HCT116 (cell line): Measurements from ENCODE around the gene GAD2. TPM values are rescaled to one million over a fixed set of nuclear protein-coding genes. Genes with fewer than 3 reads are reported as not detected.

Experiments used
- ATAC-seq: fragments of 200-7000 bp; cut with Tn5 transposase; 2 replicates; pipeline ENCODE4 v1.9.1; 2020; ENCODE audit warnings: mild to moderate bottlenecking, moderate library complexity
- BruUV-seq: library from RNA; stranded (reverse); fragments of 400-500 nt; replicated peaks from 2 replicates; lab custom pipeline; 2021; lab: Mats Ljungman, UMichigan
- CTCF ChIA-PET: fragments of 300-600 bp; sonication (Branson Sonifier 250); formaldehyde crosslinking; loops from one replicate; lab custom pipeline; 2021; ENCODE audit warnings: antibody characterized with exemption; lab: Charles Lee
- POLR2A ChIA-PET: fragments of 300-600, 350-600 bp; sonication (Branson Sonifier 250); formaldehyde crosslinking; loops from one replicate; lab custom pipeline; 2021; ENCODE audit warnings: antibody characterized with exemption; lab: Charles Lee
- RAD21 ChIA-PET, 2 experiments: fragments of 300-600 bp; sonication (Branson Sonifier 250); formaldehyde crosslinking; loops; one replicate each; lab custom pipeline; 2023; ENCODE audit warnings: low total read pairs in 2 of 2; ENCODE audit not compliant: uncharacterized antibody in 2 of 2, unreplicated experiment in 2 of 2, low non-redundant PET in 1 of 2; lab: Charles Lee
- DNase-seq: peaks from one replicate; pipeline ENCODE4 v3.0.0-alpha.2; 2010; ENCODE audit warnings: low read depth, low spot score
- H2AFZ ChIP-seq: fragments of 200-600 bp; shearing (Covaris generic), sonication (generic); 2 replicates; pipeline ENCODE4 v1.6.1; 2017; ENCODE audit warnings: low read depth, mixed run types, mixed read lengths, antibody characterized with exemption, low read length; ENCODE audit not compliant: poor library complexity, severe bottlenecking
- H3K27ac ChIP-seq: 2 replicates; pipeline ENCODE4 v1.5.1; 2012; ENCODE audit warnings: low read depth, low read length
- H3K27me3 ChIP-seq: fragments of 200-600 bp; sonication (generic); 2 replicates; pipeline ENCODE4 v1.6.1; 2016; ENCODE audit warnings: mixed run types, low read length, mixed read lengths; ENCODE audit not compliant: insufficient read depth
- H3K36me3 ChIP-seq, 2 experiments: fragments of 200-500 bp in 1 of 2; fragments of 200-600 bp in 1 of 2; sonication (Bioruptor generic) in 1 of 2; sonication (generic) in 1 of 2; 2 replicates each; pipeline versions ENCODE4 v1.5.1 to v1.6.1; 2014 to 2016; ENCODE audit warnings: low read length in 2 of 2, inconsistent platforms in 1 of 2, mixed read lengths in 1 of 2, mixed run types in 1 of 2; ENCODE audit not compliant: insufficient read depth in 2 of 2, control insufficient read depth in 1 of 2
- H3K4me1 ChIP-seq, 2 experiments: fragments of 200-600 bp in 1 of 2; sonication (generic) in 1 of 2; 2 replicates each; pipeline versions ENCODE4 v1.5.1 to v1.6.1; 2012 to 2017; ENCODE audit warnings: low read length in 2 of 2, inconsistent platforms in 1 of 2, mild to moderate bottlenecking in 1 of 2, mixed read lengths in 1 of 2, mixed run types in 1 of 2, moderate library complexity in 1 of 2; ENCODE audit not compliant: insufficient read depth in 2 of 2, control insufficient read depth in 1 of 2
- H3K4me2 ChIP-seq: fragments of 200-600 bp; sonication (generic); 2 replicates; pipeline ENCODE4 v1.6.1; 2017; ENCODE audit warnings: mixed run types, low read length, mixed read lengths
- H3K4me3 ChIP-seq, 2 experiments: fragments of 200-600 bp in 1 of 2; sonication (generic) in 1 of 2; replicated peaks in 1 of 2; 2 replicates each; pipeline ENCODE4 v1.5.1; 2011 to 2016; ENCODE audit warnings: low read length in 2 of 2, control low read depth in 1 of 2, low read depth in 1 of 2, mild to moderate bottlenecking in 1 of 2, mixed read lengths in 1 of 2, mixed run types in 1 of 2
- H3K79me2 ChIP-seq: fragments of 200-600 bp; sonication (generic); 2 replicates; pipeline ENCODE4 v1.6.1; 2017; ENCODE audit warnings: mild to moderate bottlenecking, mixed run types, low read length, moderate library complexity, mixed read lengths; ENCODE audit not compliant: insufficient read depth
- H3K9ac ChIP-seq: fragments of 200-600 bp; sonication (generic); 2 replicates; pipeline ENCODE4 v1.6.1; 2016; ENCODE audit warnings: low read length, mixed read lengths
- H3K9me2 ChIP-seq: fragments of 200-600 bp; sonication (generic), shearing (Covaris generic); 2 replicates; pipeline ENCODE4 v1.6.1; 2017; ENCODE audit warnings: mixed run types, mild to moderate bottlenecking, moderate library complexity; ENCODE audit not compliant: insufficient read depth
- H3K9me3 ChIP-seq, 2 experiments: fragments of 200-500 bp in 1 of 2; fragments of 200-600 bp in 1 of 2; sonication (Bioruptor generic) in 1 of 2; sonication (generic) in 1 of 2; 2 replicates each; pipeline ENCODE4 v1.6.1; 2014 to 2017; ENCODE audit warnings: low read length in 2 of 2, mixed read lengths in 2 of 2, inconsistent platforms in 1 of 2, low read depth in 1 of 2, mild to moderate bottlenecking in 1 of 2, mixed run types in 1 of 2, moderate library complexity in 1 of 2; ENCODE audit not compliant: control insufficient read depth in 1 of 2, insufficient read depth in 1 of 2
- H4K20me1 ChIP-seq: fragments of 200-600 bp; sonication (generic), shearing (Covaris generic); 2 replicates; pipeline ENCODE4 v1.6.1; 2017; ENCODE audit warnings: mixed run types, mild to moderate bottlenecking, moderate library complexity; ENCODE audit not compliant: insufficient read depth
- CTCF ChIP-seq, 3 experiments: fragments of 200-600 bp in 1 of 3; sonication (generic) in 1 of 3; IDR thresholded peaks in 2 of 3; conservative IDR thresholded peaks in 1 of 3; 2 replicates each; pipeline ENCODE4 v1.5.1; 2012 to 2017; ENCODE audit warnings: low read depth in 2 of 3, low read length in 2 of 3, antibody characterized with exemption in 1 of 3, borderline replicate concordance in 1 of 3, control low read depth in 1 of 3, mild to moderate bottlenecking in 1 of 3, mixed read lengths in 1 of 3, mixed run types in 1 of 3, moderate library complexity in 1 of 3; ENCODE audit not compliant: insufficient read depth in 1 of 3
- FOSL1 ChIP-seq: IDR thresholded peaks from 2 replicates; pipeline ENCODE4 v1.6.1; 2012; ENCODE audit warnings: low read depth
- POLR2A ChIP-seq: IDR thresholded peaks from 2 replicates; pipeline ENCODE4 v1.7.0; 2011; ENCODE audit warnings: borderline replicate concordance; ENCODE audit not compliant: insufficient read depth, insufficient read length; ENCODE audit errors: extremely low read depth
- POLR2AphosphoS5 ChIP-seq: IDR thresholded peaks from 2 replicates; pipeline ENCODE4 v1.6.1; 2011; ENCODE audit warnings: mild to moderate bottlenecking, low read depth, low read length, moderate library complexity
- RAD21 ChIP-seq: IDR thresholded peaks from 2 replicates; pipeline ENCODE4 v1.6.1; 2012; ENCODE audit warnings: low read depth, mild to moderate bottlenecking
- SIN3A ChIP-seq: IDR thresholded peaks from 2 replicates; pipeline ENCODE4 v1.6.1; 2012; ENCODE audit warnings: low read depth
- TCF7L2 ChIP-seq: IDR thresholded peaks from 2 replicates; pipeline ENCODE4 v1.7.0; 2011; ENCODE audit warnings: borderline replicate concordance, inconsistent platforms; ENCODE audit not compliant: insufficient read depth, insufficient read length; ENCODE audit errors: extremely low read depth
- YY1 ChIP-seq: IDR thresholded peaks from 2 replicates; pipeline ENCODE4 v1.6.1; 2011; ENCODE audit warnings: low read length, low read depth, moderate library complexity, mild to moderate bottlenecking; ENCODE audit not compliant: insufficient replicate concordance; ENCODE audit errors: extremely low read depth
- ZBTB33 ChIP-seq: IDR thresholded peaks from 2 replicates; pipeline ENCODE4 v1.6.1; 2011; ENCODE audit warnings: mild to moderate bottlenecking, low read length, moderate library complexity; ENCODE audit not compliant: insufficient replicate concordance; ENCODE audit errors: extremely low read depth
- intact Hi-C: fragments of 100-400 bp; cut with micrococcal nuclease; formaldehyde crosslinking; loops from 2 replicates; pipeline ENCODE4 v1.10.0; 2022
- total RNA-seq: library from RNA; stranded (reverse); gene quantifications from one replicate; pipeline ENCODE4 v1.2.1, GENCODE V29; 2021; ENCODE audit not compliant: unreplicated experiment

GAD2 gene
- total RNA-seq, 1 experiment from 2014 or later = not detected

GRCh38 chr10:26334932-26335573, 118.5 kb downstream of the GAD2 start:
- ChIA-PET POLR2A (interaction anchor here (0.6 to 1.3 kb wide), 2 partner anchors 10 to 790 kb away, joined by 4 to 5 read pairs; no protein-coding TSS in a partner anchor), CTCF (interaction anchor here (0.6 to 2.8 kb wide), 8 partner anchors 74 to 951 kb away, joined by 3 to 40 read pairs (median 7); no protein-coding TSS in a partner anchor), RAD21 (interaction anchor here (0.7 to 1.2 kb wide), 3 partner anchors 221 to 547 kb away, joined by 3 to 4 read pairs (median 3); no protein-coding TSS in a partner anchor)
- ATAC-seq (peak; percentile 95), DNase-seq (peak; percentile 66)
- Histone ChIP-seq H3K27me3 (no peaks in the 10 kb centered on the region), H3K4me2 (peak overlapping the region; percentile 70), H3K4me1 (peaks cover 0 to 7% of the 10 kb centered on the region in 2 experiments; a peak in 1 of 4 replicates), H3K79me2 (no peaks in the 10 kb centered on the region), H3K27ac (no peak overlapping the region), H3K9me3 (no peaks in the 10 kb centered on the region), H3K9ac (no peak overlapping the region), H3K36me3 (no peaks in the 10 kb centered on the region), H3K4me3 (peak overlapping the region; percentile 21 to 48), H2AFZ (peak overlapping the region; percentile 59), H3K9me2 (no peaks in the 10 kb centered on the region), H4K20me1 (no peaks in the 10 kb centered on the region)
- TF ChIP-seq POLR2AphosphoS5 = no peak
- no peak for TF ChIP-seq YY1
- TF ChIP-seq FOSL1 = no peak
- no peak for TF ChIP-seq SIN3A
- TF ChIP-seq TCF7L2 = peak; percentile 36
- TF ChIP-seq CTCF (IDR thresholded peaks at IDR 0.05 in 2 of 3, conservative IDR thresholded peaks at IDR 0.05 in 1 of 3; ENCODE audit: borderline replicate concordance in 1 of 3, insufficient read depth in 1 of 3, low read depth in 2 of 3, low read length in 2 of 3) = peak; percentile 64 to 84 (median 76)
- TF ChIP-seq RAD21 = peak; percentile 93
- no peak for TF ChIP-seq POLR2A
- no peak for TF ChIP-seq ZBTB33
- no TSS peak for BruUV-seq
- intact Hi-C loops = loop anchor here (1.0 to 10.0 kb wide), 4 partner anchors 216 to 1030 kb away; no protein-coding TSS in a partner anchor
